ENCODE data around the gene MKRN3.

- TF ChIP-seq POLR2A (IDR thresholded peaks at IDR 0.05; ENCODE audit: low read depth, low read length) (no peak), MAX (IDR thresholded peaks at IDR 0.05; ENCODE audit: low read depth, low read length) (no peak), ZNF384 (IDR thresholded peaks at IDR 0.05; ENCODE audit: borderline replicate concordance, low read depth, low read length) (no peak)
These were observed 26.8 kb upstream of the MKRN3 start for GRCh38 chr15:23538648-23539047.

Data from GM12878 (cell line).